SK-N-SH (cell line): ENCODE data around the gene NPIPB2. TPM values are rescaled to one million over a fixed set of nuclear protein-coding genes. Genes with fewer than 3 reads are reported as not detected.

Experiments
- CTCF ChIA-PET: fragments of 300-600, 350-600 bp; formaldehyde crosslinking; extraction: SDS; loops from one replicate; lab custom pipeline; 2021; lab: Yijun Ruan, JAX
- POLR2A ChIA-PET: fragments of 350-600 bp; sonication (Branson Sonifier 250); formaldehyde crosslinking; extraction: SDS; loops from one replicate; lab custom pipeline; 2020; ENCODE audit warnings: antibody characterized with exemption, inconsistent platforms; lab: Yijun Ruan, JAX
- DNase-seq: peaks from one replicate; pipeline ENCODE4 v3.0.0; 2012
- H2AFZ ChIP-seq: fragments of 200-600 bp; sonication (generic); 2 replicates; pipeline ENCODE4 v1.8.1; 2016; ENCODE audit warnings: antibody characterized with exemption, mild to moderate bottlenecking, low read depth
- H3F3A ChIP-seq: fragments of 200-600 bp; sonication (generic); replicated peaks from 2 replicates; pipeline ENCODE3; 2016; ENCODE audit warnings: antibody characterized with exemption, mild to moderate bottlenecking; ENCODE audit not compliant: insufficient read depth
- H3K27ac ChIP-seq, 2 experiments: fragments of 200-500 bp in 1 of 2; fragments of 200-600 bp in 1 of 2; sonication (Bioruptor generic) in 1 of 2; sonication (generic), shearing (Covaris generic) in 1 of 2; 2 replicates each; pipeline versions ENCODE4 v1.5.1 to v1.6.1; 2014 to 2016; ENCODE audit warnings: low read depth in 2 of 2, inconsistent platforms in 1 of 2, low read length in 1 of 2, mild to moderate bottlenecking in 1 of 2, mixed read lengths in 1 of 2
- H3K27me3 ChIP-seq: fragments of 200-600 bp; sonication (generic), shearing (Covaris generic); 2 replicates; pipeline ENCODE4 v1.6.1; 2016; ENCODE audit warnings: mixed run types; ENCODE audit not compliant: insufficient read depth
- H3K36me3 ChIP-seq, 2 experiments: fragments of 200-500 bp in 1 of 2; fragments of 200-600 bp in 1 of 2; sonication (Bioruptor generic) in 1 of 2; sonication (generic) in 1 of 2; replicated peaks in 1 of 2; 2 replicates each; pipeline versions ENCODE3 to v1.5.1; 2014 to 2016; ENCODE audit warnings: low read length in 1 of 2, mild to moderate bottlenecking in 1 of 2; ENCODE audit not compliant: insufficient read depth in 2 of 2, control insufficient read depth in 1 of 2
- H3K4me1 ChIP-seq, 2 experiments: fragments of 200-500 bp in 1 of 2; fragments of 200-600 bp in 1 of 2; sonication (Bioruptor generic) in 1 of 2; sonication (generic), shearing (Covaris generic) in 1 of 2; 2 replicates each; pipeline versions ENCODE4 v1.5.1 to v1.6.1; 2014 to 2016; ENCODE audit warnings: low read depth in 1 of 2, low read length in 1 of 2, mixed run types in 1 of 2; ENCODE audit not compliant: insufficient read depth in 2 of 2, control insufficient read depth in 1 of 2
- H3K4me2 ChIP-seq: fragments of 200-600 bp; sonication (generic), shearing (Covaris generic); 2 replicates; pipeline ENCODE4 v1.6.1; 2017; ENCODE audit warnings: mixed run types
- H3K4me3 ChIP-seq, 2 experiments: fragments of 200-500 bp in 1 of 2; fragments of 200-600 bp in 1 of 2; sonication (Bioruptor generic) in 1 of 2; sonication (generic), shearing (Covaris generic) in 1 of 2; 2 replicates each; pipeline versions ENCODE4 v1.5.1 to v1.8.1; 2014 to 2016; ENCODE audit warnings: low read depth in 2 of 2, inconsistent platforms in 1 of 2, low read length in 1 of 2, mild to moderate bottlenecking in 1 of 2, mixed read lengths in 1 of 2, moderate library complexity in 1 of 2
- H3K79me2 ChIP-seq: fragments of 200-600 bp; sonication (generic); 2 replicates; pipeline ENCODE4 v1.8.1; 2017; ENCODE audit warnings: mild to moderate bottlenecking; ENCODE audit not compliant: insufficient read depth
- H3K9ac ChIP-seq: fragments of 200-600 bp; sonication (generic); 2 replicates; pipeline ENCODE4 v1.6.1; 2017; ENCODE audit warnings: mixed run types
- H3K9me2 ChIP-seq: fragments of 200-600 bp; sonication (generic); 2 replicates; pipeline ENCODE4 v1.6.1; 2017; ENCODE audit warnings: mixed run types
- H3K9me3 ChIP-seq: fragments of 200-600 bp; sonication (generic); 2 replicates; pipeline ENCODE4 v1.6.1; 2017; ENCODE audit warnings: mixed run types, mild to moderate bottlenecking, moderate library complexity
- H4K20me1 ChIP-seq: fragments of 200-600 bp; sonication (generic); 2 replicates; pipeline ENCODE4 v1.6.1; 2017; ENCODE audit warnings: mild to moderate bottlenecking, mixed run types; ENCODE audit not compliant: insufficient read depth
- CHD2 ChIP-seq: fragments of 150-350 bp; IDR thresholded peaks from 2 replicates; pipeline ENCODE4 v1.6.1; 2018; ENCODE audit warnings: low read length; ENCODE audit not compliant: partially characterized antibody
- ELF1 ChIP-seq: IDR thresholded peaks from 2 replicates; pipeline ENCODE4 v1.4.0; 2012
- EP300 ChIP-seq, 2 experiments: IDR thresholded peaks; 2 replicates each; pipeline versions ENCODE4 v1.4.0 to v1.6.1; 2012; ENCODE audit warnings: borderline replicate concordance in 1 of 2, low read depth in 1 of 2, low read length in 1 of 2
- EZH2phosphoT487 ChIP-seq: fragments of 200-600 bp; sonication (generic); IDR thresholded peaks from 2 replicates; pipeline ENCODE4 v1.6.1; 2017; ENCODE audit warnings: low read depth, mixed run types, mild to moderate bottlenecking, antibody characterized with exemption, moderate library complexity, borderline replicate concordance
- FOSL2 ChIP-seq: IDR thresholded peaks from 2 replicates; pipeline ENCODE4 v1.4.0; 2012; ENCODE audit warnings: low read depth, mild to moderate bottlenecking, moderate library complexity, borderline replicate concordance
- GABPA ChIP-seq: IDR thresholded peaks from 2 replicates; pipeline ENCODE4 v1.4.0; 2012; ENCODE audit warnings: low read depth, mild to moderate bottlenecking
- JUND ChIP-seq: IDR thresholded peaks from 2 replicates; pipeline ENCODE4 v1.4.0; 2012
- MXI1 ChIP-seq: IDR thresholded peaks from 2 replicates; pipeline ENCODE4 v1.6.1; 2012; ENCODE audit warnings: mild to moderate bottlenecking, low read depth, low read length, improper control_type of control experiment
- NFIC ChIP-seq: IDR thresholded peaks from 2 replicates; pipeline ENCODE4 v1.4.0; 2012; ENCODE audit warnings: borderline replicate concordance
- NRF1 ChIP-seq: IDR thresholded peaks from 2 replicates; pipeline ENCODE4 v1.6.1; 2012; ENCODE audit warnings: low read depth, mild to moderate bottlenecking, low read length
- POLR2AphosphoS5 ChIP-seq: IDR thresholded peaks from 2 replicates; pipeline ENCODE4 v1.6.1; 2012; ENCODE audit warnings: low read depth, low read length
- RXRA ChIP-seq: IDR thresholded peaks from 2 replicates; pipeline ENCODE4 v1.4.0; 2012; ENCODE audit warnings: low read depth, mild to moderate bottlenecking, borderline replicate concordance
- SIN3A ChIP-seq: IDR thresholded peaks from 2 replicates; pipeline ENCODE4 v1.6.1; 2012; ENCODE audit warnings: low read depth, mild to moderate bottlenecking, low read length, moderate library complexity, borderline replicate concordance
- SMC3 ChIP-seq: IDR thresholded peaks from 2 replicates; pipeline ENCODE4 v1.6.1; 2012; ENCODE audit warnings: low read depth, low read length, improper control_type of control experiment
- TAF1 ChIP-seq: IDR thresholded peaks from 2 replicates; pipeline ENCODE4 v1.6.1; 2012; ENCODE audit warnings: low read depth, mild to moderate bottlenecking, low read length, moderate library complexity, borderline replicate concordance
- TCF12 ChIP-seq: IDR thresholded peaks from 2 replicates; pipeline ENCODE4 v1.4.0; 2012
- YY1 ChIP-seq: IDR thresholded peaks from 2 replicates; pipeline ENCODE4 v1.4.0; 2012; ENCODE audit warnings: low read depth, mild to moderate bottlenecking
- WGBS: methylation state at CpG from one replicate; pipeline ENCODE4 v1.1.6; 2017; ENCODE audit warnings: low lambda C conversion rate; 5-methylcytosine and 5-hydroxymethylcytosine counted together
- polyA plus RNA-seq, 3 experiments: library from polyadenylated mRNA; depleted of rRNA; stranded (reverse); fragments of >200 nt; gene quantifications; 2 replicates each; pipeline ENCODE4 v1.2.3, GENCODE V29; 2012
- TF ChIP-seq, protein P1 (sequence below): IDR thresholded peaks from 2 replicates; pipeline ENCODE4 v1.4.0; 2012; ENCODE audit warnings: low read depth, borderline replicate concordance
- TF ChIP-seq, protein P2 (sequence below): fragments of 150-350 bp; IDR thresholded peaks from 2 replicates; pipeline ENCODE4 v1.6.1; 2017; ENCODE audit warnings: antibody characterized with exemption, low read length, low read depth, borderline replicate concordance
- TF ChIP-seq, protein P3 (sequence below): IDR thresholded peaks from 2 replicates; pipeline ENCODE4 v1.4.0; 2012; ENCODE audit warnings: low read depth, borderline replicate concordance
- TF ChIP-seq, protein P4 (sequence below): IDR thresholded peaks from 2 replicates; pipeline ENCODE4 v1.4.0; 2012; ENCODE audit warnings: low read depth
- TF ChIP-seq, protein P5 (sequence below): fragments of 200-600 bp; sonication (generic); IDR thresholded peaks from 2 replicates; pipeline ENCODE4 v1.6.1; 2017; ENCODE audit warnings: antibody characterized with exemption, mild to moderate bottlenecking, moderate library complexity

NPIPB2 gene
- polyA plus RNA-seq, 1 of the 3 experiments (the other 2 are of a cell fraction): 9.3 TPM

DNA sequence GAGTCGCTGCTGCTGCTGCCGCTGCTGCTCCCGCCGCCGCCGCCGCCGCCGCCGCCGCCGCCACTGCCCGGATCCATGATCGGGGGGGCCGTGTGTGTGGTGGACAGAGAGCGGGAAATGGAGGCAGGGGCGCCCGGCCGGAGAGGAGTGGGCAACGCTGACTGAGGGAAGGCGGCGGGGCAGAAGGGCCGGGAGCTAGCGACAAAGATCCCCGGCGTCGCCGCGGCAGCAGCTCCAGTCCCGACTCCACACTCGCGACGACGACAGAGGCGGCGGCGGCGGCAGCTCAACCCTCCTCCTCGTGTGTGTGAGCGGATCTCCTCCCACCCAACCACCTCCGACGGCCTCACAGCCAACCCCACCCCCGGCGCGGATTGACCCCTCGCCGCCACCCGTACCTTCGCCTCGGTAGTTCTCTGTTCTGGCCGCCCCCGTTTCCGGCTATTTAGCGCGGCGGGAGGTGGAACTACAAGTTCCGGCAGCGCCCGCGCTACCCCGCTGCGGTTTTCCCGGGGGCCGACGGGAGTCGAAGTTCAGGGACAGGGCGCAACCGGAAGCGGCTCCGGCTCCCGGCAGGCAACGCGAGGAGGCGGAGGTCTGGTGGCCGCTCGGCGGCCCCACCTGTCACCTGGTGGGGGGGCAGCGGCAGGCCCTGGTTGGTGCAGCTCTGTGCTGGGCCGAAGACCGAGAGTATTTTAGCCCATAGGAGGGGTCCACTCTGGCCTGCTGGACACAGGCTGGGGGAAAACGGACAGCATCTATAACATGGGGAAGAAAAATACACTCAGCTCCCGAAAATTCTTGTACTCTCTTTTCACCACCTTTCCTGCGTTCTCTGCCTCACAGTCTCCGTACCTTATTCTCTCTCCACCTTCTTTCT, 26.0 kb downstream of the NPIPB2 start, which contains the start of gene GSPT1:
Gene GSPT1, minus strand, starts transcription at position 313 of the 880 bp plus-strand sequence. Its CDS starts 236 bp downstream, at position 77.
- ChIA-PET POLR2A (interaction anchor here (0.6 to 1.1 kb wide), 5 partner anchors 49 to 152 kb away, joined by 3 read pairs; partner anchors contain the start of genes SNX29 and TNFRSF17), CTCF (interaction anchor here (1.0 kb wide), 1 partner anchor 152 kb away, joined by 4 read pairs; no protein-coding TSS in a partner anchor)
- TF ChIP-seq EZH2phosphoT487: no peak
- peak; percentile 37; the same call in 1 of the 2 replicates for TF ChIP-seq TCF12
- peak; percentile 79 for TF ChIP-seq TAF1
- TF ChIP-seq ELF1: peak; percentile 97
- TF ChIP-seq, protein P1, sequence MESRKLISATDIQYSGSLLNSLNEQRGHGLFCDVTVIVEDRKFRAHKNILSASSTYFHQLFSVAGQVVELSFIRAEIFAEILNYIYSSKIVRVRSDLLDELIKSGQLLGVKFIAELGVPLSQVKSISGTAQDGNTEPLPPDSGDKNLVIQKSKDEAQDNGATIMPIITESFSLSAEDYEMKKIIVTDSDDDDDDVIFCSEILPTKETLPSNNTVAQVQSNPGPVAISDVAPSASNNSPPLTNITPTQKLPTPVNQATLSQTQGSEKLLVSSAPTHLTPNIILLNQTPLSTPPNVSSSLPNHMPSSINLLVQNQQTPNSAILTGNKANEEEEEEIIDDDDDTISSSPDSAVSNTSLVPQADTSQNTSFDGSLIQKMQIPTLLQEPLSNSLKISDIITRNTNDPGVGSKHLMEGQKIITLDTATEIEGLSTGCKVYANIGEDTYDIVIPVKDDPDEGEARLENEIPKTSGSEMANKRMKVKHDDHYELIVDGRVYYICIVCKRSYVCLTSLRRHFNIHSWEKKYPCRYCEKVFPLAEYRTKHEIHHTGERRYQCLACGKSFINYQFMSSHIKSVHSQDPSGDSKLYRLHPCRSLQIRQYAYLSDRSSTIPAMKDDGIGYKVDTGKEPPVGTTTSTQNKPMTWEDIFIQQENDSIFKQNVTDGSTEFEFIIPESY: peak; percentile 84
- TF ChIP-seq GABPA: peak; percentile 81
- TF ChIP-seq, protein P2, sequence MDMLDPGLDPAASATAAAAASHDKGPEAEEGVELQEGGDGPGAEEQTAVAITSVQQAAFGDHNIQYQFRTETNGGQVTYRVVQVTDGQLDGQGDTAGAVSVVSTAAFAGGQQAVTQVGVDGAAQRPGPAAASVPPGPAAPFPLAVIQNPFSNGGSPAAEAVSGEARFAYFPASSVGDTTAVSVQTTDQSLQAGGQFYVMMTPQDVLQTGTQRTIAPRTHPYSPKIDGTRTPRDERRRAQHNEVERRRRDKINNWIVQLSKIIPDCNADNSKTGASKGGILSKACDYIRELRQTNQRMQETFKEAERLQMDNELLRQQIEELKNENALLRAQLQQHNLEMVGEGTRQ: no peak
- peak; percentile 83 for TF ChIP-seq YY1
- no peak for TF ChIP-seq JUND
- TF ChIP-seq CHD2: peak; percentile 90
- no peak for TF ChIP-seq SMC3
- TF ChIP-seq, protein P3, sequence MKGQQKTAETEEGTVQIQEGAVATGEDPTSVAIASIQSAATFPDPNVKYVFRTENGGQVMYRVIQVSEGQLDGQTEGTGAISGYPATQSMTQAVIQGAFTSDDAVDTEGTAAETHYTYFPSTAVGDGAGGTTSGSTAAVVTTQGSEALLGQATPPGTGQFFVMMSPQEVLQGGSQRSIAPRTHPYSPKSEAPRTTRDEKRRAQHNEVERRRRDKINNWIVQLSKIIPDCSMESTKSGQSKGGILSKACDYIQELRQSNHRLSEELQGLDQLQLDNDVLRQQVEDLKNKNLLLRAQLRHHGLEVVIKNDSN: peak; percentile 39; the same call in 1 of the 2 replicates
- TF ChIP-seq FOSL2: no peak; the same call in 1 of the 2 replicates
- TF ChIP-seq, protein P4, sequence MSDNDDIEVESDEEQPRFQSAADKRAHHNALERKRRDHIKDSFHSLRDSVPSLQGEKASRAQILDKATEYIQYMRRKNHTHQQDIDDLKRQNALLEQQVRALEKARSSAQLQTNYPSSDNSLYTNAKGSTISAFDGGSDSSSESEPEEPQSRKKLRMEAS: peak; percentile 88; the same call in 1 of the 2 replicates
- TF ChIP-seq SIN3A: peak; percentile 82; the same call in 1 of the 2 replicates
- peak in 1 of 2 experiments; percentile 4; a peak in 1 of 4 replicates for TF ChIP-seq EP300 (IDR thresholded peaks at IDR 0.05; ENCODE audit: borderline replicate concordance in 1 of 2, low read depth in 1 of 2, low read length in 1 of 2)
- TF ChIP-seq NRF1: no peak
- TF ChIP-seq POLR2AphosphoS5: peak; percentile 83
- TF ChIP-seq RXRA: peak; percentile 34; the same call in 1 of the 2 replicates
- TF ChIP-seq NFIC: peak; percentile 41; the same call in 1 of the 2 replicates
- TF ChIP-seq MXI1: peak; percentile 86
- TF ChIP-seq, protein P5, sequence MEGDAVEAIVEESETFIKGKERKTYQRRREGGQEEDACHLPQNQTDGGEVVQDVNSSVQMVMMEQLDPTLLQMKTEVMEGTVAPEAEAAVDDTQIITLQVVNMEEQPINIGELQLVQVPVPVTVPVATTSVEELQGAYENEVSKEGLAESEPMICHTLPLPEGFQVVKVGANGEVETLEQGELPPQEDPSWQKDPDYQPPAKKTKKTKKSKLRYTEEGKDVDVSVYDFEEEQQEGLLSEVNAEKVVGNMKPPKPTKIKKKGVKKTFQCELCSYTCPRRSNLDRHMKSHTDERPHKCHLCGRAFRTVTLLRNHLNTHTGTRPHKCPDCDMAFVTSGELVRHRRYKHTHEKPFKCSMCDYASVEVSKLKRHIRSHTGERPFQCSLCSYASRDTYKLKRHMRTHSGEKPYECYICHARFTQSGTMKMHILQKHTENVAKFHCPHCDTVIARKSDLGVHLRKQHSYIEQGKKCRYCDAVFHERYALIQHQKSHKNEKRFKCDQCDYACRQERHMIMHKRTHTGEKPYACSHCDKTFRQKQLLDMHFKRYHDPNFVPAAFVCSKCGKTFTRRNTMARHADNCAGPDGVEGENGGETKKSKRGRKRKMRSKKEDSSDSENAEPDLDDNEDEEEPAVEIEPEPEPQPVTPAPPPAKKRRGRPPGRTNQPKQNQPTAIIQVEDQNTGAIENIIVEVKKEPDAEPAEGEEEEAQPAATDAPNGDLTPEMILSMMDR: peak; percentile 18; the same call in 1 of the 2 replicates
- DNase-seq: peak; percentile 97
- H3K27me3 ChIP-seq: no peaks in the 10 kb centered on the region
- peak within 1 kb of the TSS; percentile 80 for H3K9ac ChIP-seq
- no peaks in the 10 kb centered on the region for H3K9me2 ChIP-seq
- peak within 1 kb of the TSS; percentile 98 for H2AFZ ChIP-seq
- peaks cover 7% of the 10 kb centered on the region for H3F3A ChIP-seq
- peaks cover 17 to 22% of the 10 kb centered on the region in 2 experiments; a peak in 3 of 4 replicates for H3K4me1 ChIP-seq
- peak within 1 kb of the TSS; percentile 66 to 89 for H3K4me3 ChIP-seq
- peaks cover 0 to 6% of the 10 kb centered on the region in 2 experiments for H3K36me3 ChIP-seq
- 1% methylated on average over 35 of the region's 84 CpGs for WGBS
- H3K79me2 ChIP-seq: peaks cover 47% of the 10 kb centered on the region
- H4K20me1 ChIP-seq: peaks cover 39% of the 10 kb centered on the region
- peak within 1 kb of the TSS; percentile 85 for H3K4me2 ChIP-seq
- no peaks in the 10 kb centered on the region for H3K9me3 ChIP-seq
- peak within 1 kb of the TSS; percentile 76 to 85; a peak in 3 of 4 replicates for H3K27ac ChIP-seq
